Vagina (tissue), 2 donors: ENCODE data around the gene HECTD4.

ENCODE experiments used
- CTCF ChIP-seq, 3 experiments: fragments of 450-650 bp in 2 of 3; fragments of 200-600 bp in 1 of 3; sonication (generic) in 1 of 3; IDR thresholded peaks; one replicate each; pipeline ENCODE4 v1.5.1; 2017 to 2019; ENCODE audit warnings: antibody characterized with exemption in 3 of 3, mild to moderate bottlenecking in 2 of 3, moderate library complexity in 2 of 3
- POLR2AphosphoS5 ChIP-seq, 2 donors: sonication (generic); formaldehyde crosslinking; IDR thresholded peaks; one replicate each; pipeline ENCODE4 v1.9.0; 2017; ENCODE audit warnings: antibody characterized with exemption in 2 of 2, mild to moderate bottlenecking in 2 of 2, low read depth in 1 of 2; ENCODE audit not compliant: insufficient read depth in 1 of 2

- TF ChIP-seq CTCF (IDR thresholded peaks at IDR 0.05): no peak
- TF ChIP-seq POLR2AphosphoS5 (IDR thresholded peaks at IDR 0.05; ENCODE audit: insufficient read depth in 1 of 2, low read depth in 1 of 2): no peak
Observed at GRCh38 chr12:112325622-112326207, 56.5 kb downstream of the HECTD4 start.
